Epidermal melanocyte (primary cell): ENCODE results near the gene COCH.

Source experiments
- DNase-seq: peaks from one replicate; pipeline ENCODE4 v3.0.0; 2011; ENCODE audit warnings: low spot score; ENCODE audit not compliant: insufficient read length

COCH gene

GRCh38 chr14:30874120-30874998 lies at the start of gene COCH:
TSS of gene COCH (plus strand) at chr14:30874559. CDS start at chr14:30874939, 380 bp downstream.
- DNase-seq = no peak

DNA sequence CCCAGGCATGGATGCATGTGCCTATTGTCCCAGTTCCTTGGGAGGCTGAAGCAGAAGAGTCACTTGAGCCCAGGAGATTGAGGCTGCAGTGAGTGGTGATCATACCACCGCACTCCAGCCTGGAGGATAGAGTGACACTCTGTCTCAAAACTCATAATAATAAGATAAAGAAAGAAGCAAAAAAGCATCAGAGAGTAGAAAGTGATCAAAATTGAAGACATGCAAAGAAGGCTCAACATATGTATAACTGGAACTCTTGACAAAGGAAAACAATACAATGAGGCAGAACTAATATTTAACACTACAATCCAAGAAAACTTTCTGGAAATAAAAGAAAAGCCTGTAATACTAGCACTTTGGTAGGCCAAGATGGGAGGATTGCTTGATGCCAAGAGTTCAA lies 48.3 kb upstream of the COCH start:
- DNase-seq = no peak

DNA sequence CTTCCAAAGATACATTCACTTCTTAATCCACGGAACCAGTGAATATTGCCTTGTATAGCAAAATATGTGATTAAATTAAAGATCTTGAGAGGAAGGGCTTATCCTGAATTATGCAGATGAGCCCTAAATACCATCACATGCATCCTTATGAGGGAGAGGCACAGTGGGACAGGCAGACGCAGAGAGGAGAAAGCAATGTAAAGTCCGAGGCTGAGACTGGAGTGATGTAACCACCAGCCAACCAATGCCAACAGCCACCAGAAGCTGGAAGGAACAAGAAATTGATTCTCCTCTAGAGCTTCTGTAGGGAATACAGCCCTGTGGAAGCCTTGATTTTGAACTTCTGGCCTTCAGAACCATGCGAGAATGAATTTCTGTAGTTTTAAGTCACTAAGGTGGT lies 44.5 kb upstream of the COCH start:
- no peak for DNase-seq

DNA sequence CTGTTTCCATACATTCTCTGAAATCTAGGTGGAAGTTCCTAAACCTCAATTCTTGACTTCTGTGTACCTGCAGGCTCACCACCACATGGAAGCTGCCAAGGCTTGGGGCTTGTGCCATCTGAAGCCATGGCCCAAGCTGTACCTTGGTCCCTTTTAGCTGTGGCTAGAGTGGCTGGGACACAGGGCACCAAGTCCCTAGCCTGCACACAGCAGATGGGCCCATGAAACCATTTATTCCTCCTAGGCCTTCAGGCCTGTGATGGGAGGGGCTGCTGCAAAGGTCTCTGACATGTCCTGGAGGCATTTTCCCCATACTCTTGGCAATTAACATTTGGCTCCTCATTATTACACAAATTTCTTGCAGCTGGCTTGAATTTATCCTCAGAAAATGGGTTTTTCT lies 40.0 kb upstream of the COCH start:
- no peak for DNase-seq

- DNase-seq = no peak
Observed at GRCh38 chr14:30838351-30838750, 36.0 kb upstream of the COCH start.

- no peak for DNase-seq
Observed at GRCh38 chr14:30840086-30840779, 34.1 kb upstream of the COCH start.

- DNase-seq = no peak
Observed at GRCh38 chr14:30842431-30842830, 31.9 kb upstream of the COCH start.

GRCh38 chr14:30848449-30849240 lies 25.7 kb upstream of the COCH start:
- no peak for DNase-seq

GRCh38 chr14:30849354-30849753 lies 25.0 kb upstream of the COCH start:
- DNase-seq = no peak

DNA sequence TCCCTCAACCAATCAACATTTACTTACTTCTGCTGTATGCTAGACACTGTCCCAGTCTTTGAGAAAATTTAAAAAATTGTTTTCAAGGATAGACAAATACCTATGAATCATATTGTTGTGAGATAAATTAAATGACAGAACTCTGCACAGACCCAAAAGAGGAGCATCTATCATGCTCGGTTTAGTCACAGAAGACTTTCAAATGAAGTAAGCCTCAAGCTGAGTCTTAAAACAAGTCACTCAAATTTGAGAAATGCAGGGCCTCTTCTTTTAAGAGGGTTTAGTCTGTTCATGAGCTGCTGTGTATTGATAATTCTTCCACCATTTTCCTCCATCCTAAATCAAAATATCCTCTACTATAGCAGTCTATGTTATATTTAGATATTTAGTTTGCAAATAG lies 24.4 kb upstream of the COCH start:
- no peak for DNase-seq

DNA sequence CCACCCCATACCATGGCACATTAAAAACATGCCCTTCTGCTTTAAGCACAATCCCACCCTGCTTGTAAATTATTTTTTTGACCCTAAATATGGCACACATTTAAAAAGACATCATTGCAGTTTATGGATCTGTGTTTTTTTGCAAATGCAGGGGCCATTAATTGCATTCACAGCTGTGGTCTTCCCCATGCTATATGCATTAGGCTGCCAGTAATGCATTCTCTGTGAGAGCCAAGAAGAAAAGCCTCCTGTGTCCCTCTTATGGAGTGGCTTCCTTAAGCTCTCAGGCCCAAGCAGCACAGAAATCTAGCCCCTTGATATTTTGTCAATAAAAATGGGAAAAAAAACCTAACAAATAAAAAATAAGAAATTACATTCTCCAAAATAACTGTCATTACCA lies 20.4 kb upstream of the COCH start:
- DNase-seq = no peak

DNA sequence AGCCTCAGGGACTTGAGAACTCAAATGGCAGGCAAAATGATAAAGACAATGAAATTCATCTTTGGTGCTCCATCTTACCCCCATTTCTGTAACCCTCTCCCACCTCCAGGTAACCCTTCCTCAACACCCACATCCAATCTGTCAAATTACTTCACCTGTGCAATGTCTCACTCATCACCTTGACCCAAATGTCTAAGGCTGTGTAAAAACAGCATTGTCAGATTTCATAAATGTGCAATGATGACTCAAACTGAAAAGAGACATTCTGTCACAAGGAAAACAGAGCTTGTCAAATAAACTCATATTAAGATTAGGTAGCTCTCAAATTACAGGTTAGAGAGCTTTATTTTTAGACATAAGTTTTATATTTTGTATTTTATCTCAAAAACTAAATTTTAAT lies 19.9 kb upstream of the COCH start:
- no peak for DNase-seq

DNA sequence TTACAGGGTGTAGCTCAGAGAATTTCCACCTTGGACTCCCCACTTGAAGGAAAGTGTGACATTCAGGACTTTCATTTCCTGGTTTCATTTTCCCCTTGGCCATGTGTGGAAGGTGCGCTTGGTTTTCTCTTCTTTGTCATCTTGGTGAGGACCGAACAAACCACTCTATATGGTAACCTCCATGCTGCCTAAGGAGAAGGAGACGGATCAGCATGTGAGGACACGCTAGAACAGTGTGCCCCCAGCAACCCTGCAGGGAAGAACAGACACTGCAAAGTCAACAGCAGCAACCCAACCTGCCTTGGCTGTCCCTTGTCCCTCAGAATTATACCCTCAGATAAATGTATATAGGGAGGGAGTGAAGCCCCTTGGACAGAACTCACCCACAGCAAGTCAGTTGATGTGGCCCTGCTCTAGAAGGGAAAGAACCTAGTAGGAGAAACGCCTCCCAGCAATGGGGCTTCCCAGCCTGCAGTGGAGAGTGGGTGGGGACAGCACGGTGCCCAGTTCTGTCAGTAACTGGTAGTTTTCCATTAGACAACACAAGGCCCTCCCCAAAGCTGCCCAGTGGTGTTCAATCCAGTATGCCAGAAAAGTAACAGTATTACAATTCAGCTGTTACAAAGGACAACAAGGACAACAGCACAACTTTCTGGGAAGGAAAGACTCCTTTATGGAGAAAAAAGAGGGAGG lies 18.9 kb upstream of the COCH start:
- DNase-seq = no peak

- no peak for DNase-seq
Observed at GRCh38 chr14:30861200-30861599, 13.2 kb upstream of the COCH start.

- no peak for DNase-seq
Observed at GRCh38 chr14:30864934-30865333, 9.4 kb upstream of the COCH start.

DNA sequence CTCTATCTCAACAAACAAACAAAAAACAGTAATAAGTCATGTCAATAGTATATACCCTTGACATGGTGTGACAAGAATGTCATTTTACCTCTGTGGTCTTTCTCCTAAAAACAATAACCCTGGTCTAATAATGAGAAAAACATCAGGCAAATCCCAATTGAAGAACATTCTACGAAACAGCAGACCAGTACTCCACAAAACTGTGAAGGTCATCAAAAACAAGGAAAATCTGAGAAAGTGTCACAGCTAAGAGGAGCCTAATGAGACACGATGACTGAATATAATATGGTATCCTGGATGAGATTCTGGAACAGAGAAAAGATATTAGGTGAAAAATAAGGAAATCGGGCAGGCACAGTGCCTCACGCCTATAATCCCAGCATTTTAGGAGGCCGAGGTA lies 5.6 kb upstream of the COCH start:
- no peak for DNase-seq

GRCh38 chr14:30869551-30870155 lies 4.7 kb upstream of the COCH start:
- no peak for DNase-seq

GRCh38 chr14:30872602-30873001 lies 1.8 kb upstream of the COCH start:
- no peak for DNase-seq

DNA sequence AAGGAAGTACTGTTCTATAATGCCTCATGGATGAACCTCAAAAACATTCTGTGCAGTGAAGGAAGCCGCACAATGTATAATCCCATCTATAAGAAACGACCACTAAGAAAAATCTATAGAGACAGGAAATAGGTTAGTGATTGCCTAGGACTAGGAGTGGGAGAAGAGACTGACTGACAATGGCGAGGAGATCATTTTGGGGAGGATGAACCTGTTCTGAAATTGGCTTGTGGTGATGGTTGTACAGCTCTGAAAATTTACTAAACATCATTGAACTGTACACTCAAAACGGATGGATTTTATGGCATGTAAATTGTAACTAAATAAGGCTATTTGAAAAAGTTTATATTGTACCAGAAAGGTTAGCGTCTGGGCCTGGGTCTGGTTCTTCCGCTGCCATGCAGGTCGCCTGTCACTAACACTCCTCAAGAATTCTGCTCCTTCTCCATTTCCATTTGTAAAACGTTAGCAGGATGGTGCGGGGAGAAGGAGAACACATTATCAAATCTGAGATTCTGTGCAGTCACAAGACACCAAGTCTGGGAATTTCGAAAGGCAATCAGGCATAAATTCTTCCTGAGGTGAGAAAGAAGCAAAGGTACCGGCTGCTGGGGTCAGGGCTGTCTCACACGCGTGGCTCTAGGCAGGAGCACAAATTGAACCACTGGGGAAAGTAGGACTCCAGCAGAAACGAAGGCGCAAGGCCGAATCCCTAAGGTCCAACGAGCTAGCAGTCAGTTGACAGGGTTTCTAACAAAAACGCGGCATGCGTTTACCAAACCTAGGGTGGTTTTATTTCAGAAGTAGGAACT lies 845 bp upstream of the COCH start:
- DNase-seq = no peak
